Effector CD8-positive, alpha-beta T cell (primary cell): Measurements from ENCODE around the gene CCDC88C.

Source experiments
- DNase-seq: peaks from one replicate; lab custom pipeline; 2025; lab: John Stamatoyannopoulos, UW

Gene CCDC88C

DNA sequence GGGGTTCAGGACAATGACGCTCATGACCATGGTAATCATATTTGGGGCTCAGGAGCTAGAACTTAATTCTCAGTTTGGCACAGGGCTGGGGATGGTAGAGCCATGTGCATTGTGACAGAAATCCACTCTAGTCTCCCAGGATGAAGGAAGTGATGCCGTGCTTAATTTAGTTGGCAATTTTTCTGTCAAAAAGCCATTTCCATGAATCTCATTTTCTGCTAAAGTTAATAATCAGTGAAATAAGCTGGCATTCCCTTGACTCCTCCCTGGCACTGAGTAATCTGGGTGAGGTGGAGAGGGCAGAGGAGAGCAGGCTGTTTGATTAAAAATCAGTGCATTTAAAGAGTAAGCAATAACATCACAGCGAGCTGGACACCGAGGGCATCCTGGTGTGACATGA lies 128.2 kb downstream of the CCDC88C start:
- no peak for DNase-seq

DNA sequence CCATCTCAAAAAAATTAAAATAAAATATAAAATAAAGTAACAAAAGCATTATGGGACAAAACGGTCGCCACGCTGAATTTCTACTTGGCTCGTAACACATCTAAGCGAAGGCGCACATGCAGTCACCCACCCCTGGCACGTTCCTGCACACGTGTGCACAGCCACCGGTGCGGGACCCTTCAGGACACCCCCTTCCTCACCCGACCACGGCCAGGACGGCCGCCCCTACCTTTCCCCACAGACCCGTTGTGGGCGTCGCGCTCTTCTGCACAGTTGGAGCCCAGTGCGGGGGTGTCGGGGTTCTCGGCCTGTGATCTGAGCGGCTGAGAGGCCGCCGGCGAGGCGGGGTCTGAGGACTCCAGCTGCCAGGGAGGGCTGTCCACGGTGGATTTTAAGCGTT lies 128.7 kb downstream of the CCDC88C start:
- no peak for DNase-seq

GRCh38 chr14:91286530-91286937 lies 131.1 kb downstream of the CCDC88C start:
- DNase-seq, result peak; percentile 74

- no peak for DNase-seq
Measured at GRCh38 chr14:91284791-91285548, 132.7 kb downstream of the CCDC88C start.

DNA sequence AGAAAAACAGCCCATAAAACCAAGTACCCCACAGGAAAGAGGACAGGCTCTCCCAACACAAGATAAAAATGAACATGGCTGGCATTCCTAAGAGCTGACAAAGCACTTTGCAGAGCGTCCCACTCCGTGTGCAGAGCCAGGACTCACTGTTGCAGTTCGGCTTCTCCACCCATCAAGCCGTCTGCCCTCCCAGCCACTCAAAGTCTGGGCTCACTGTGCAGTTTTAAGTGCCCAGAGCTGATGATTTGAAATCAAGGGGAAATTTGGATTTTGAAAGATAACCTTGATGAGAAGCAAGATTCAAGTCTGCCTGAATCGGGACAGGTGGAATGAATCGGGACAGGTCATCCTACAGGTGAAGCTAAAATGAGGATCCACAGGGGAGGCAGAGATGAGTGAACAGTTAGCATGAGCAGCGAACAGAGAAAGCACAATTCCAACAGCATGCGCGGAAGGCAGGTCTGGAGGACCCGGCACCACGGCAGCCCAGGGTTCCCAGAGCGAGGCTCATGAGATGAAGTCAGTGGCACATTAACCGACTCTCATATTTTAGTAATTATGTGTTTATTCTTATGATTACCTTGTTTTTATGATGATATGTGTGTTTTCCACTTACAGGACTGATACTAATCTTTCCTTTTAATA lies 133.4 kb downstream of the CCDC88C start:
- DNase-seq, result no peak

DNA sequence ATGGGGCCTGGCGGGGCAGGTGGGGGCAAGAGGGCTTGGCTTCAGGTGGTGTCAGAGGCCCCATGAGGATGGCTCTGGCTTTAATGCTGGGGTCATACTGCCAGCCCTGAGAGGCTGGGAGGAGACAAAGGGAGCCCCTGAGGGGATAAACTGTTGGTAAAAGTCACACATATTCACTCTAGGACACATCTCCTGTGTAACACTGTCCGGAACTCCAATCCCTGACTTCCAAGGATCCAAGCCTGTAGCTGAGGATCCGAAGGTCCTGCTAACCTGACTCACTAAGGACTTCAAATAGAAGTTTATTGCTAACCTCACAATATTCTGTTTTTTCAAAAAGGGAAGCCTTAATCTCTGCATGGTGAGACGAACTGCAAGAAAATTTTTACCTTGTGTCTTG lies 134.0 kb downstream of the CCDC88C start:
- DNase-seq, result no peak

DNA sequence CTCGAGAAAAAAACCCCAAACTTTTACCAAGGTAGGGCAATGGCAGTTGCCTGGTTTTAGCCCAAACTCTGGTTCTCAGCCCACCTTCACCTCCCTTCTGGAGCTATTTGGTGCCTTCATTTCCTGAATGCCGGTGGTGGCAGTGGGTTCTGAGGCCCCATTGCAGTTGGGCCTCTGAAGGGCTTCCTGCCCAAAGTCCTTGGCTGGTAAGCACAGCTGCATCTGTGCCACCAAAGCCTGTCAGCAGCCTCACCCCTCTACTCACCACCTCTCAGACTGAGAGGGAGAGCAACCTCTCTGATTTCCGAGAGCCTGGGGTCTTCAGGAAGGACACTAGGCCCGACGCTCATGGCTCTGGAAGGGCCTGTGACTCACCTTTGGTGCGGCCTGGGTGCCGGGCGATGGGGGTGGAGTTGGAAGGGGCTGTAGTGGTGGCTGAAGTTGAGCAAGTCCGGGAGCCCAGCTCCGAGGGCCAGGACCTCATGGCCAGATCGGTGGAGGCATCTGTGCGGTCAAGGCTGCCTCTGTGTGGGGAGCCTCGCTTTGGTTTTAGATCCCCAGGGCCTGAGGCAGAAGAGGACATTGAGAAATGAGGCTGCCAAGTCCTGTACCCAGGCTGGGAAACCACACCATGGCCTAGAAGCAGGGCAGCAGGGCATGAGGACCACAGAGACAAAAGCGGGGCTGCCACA lies 134.5 kb downstream of the CCDC88C start:
- no peak for DNase-seq

DNA sequence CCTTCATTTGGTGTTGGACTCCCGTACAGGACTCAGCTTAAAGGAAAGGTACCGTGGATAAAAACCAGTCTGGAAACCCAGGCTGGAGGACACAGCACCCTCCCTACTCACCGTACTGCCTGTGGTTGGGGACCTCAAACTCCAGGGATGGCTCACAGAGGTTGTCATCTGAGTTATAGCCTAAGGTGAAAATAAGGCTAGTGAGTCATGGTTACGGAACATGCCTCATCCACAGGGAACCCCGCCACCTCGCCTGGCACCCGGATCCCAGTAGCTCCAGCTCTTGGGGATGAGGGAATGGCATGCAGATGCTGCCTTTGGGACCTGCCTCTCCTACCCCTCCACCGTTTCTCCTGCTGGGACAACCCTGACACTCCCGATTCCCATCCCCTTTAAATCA lies 136.3 kb downstream of the CCDC88C start:
- DNase-seq, result no peak

DNA sequence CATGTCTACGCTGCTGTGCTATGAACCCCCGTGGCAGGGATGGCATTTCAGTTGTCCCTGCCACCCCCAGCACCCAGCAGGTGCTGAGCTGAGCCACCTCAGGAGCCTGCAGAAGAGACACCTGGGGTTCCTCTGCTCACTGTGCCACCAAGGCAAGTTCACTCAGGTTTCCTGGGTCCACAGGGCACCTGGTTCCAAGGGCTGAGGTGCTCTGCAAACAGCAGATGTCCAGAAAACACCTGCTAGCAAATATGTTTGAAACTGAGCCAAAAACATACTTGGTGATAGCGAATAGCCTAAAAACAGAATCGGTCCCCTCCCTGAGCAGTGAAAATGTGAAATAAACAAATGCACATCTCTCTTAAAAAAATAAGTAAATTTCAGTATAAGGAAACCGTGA lies 137.5 kb downstream of the CCDC88C start:
- DNase-seq, result no peak

GRCh38 chr14:91279354-91279753 lies 138.3 kb downstream of the CCDC88C start:
- DNase-seq, result no peak

- no peak for DNase-seq
Measured at GRCh38 chr14:91278383-91278715, 139.3 kb downstream of the CCDC88C start.

GRCh38 chr14:91277546-91278382 lies 139.9 kb downstream of the CCDC88C start:
- no peak for DNase-seq

- DNase-seq, result no peak
Measured at GRCh38 chr14:91274796-91275195, 142.8 kb downstream of the CCDC88C start.

GRCh38 chr14:91273885-91274273 lies 143.7 kb downstream of the CCDC88C start:
- no peak for DNase-seq

DNA sequence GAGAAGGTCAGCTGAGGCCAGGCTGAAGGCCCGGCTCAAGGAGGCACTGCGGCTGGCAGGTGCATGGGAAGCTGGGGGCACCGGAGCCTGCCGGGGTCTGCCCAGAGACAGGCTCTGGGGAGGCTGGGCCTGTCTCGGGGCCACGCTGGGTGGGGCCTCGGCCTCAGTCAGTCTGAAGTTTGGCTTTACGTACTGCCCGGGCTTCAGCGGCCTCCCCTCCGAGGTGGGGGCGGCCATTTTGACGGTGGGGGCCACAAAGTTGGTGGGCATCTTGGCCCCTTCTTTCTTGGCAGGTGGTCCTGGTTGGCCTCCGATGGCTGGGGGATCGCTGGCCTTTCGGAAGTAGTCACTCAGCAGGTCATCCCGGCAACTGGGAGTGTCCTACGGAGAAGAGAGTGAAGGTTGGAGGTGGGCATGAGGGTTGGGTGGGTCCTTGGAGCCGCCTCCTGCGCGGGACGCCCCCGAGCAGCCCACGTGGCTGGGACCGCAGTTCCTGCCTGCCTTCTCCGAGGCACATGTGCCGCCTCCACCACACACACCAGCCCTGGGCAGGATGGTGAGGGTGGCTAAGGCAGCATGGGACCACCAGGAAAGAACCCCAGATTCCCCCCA lies 144.2 kb downstream of the CCDC88C start:
- DNase-seq, result no peak

- DNase-seq, result no peak
Measured at GRCh38 chr14:91272341-91273272, 145.0 kb downstream of the CCDC88C start.

DNA sequence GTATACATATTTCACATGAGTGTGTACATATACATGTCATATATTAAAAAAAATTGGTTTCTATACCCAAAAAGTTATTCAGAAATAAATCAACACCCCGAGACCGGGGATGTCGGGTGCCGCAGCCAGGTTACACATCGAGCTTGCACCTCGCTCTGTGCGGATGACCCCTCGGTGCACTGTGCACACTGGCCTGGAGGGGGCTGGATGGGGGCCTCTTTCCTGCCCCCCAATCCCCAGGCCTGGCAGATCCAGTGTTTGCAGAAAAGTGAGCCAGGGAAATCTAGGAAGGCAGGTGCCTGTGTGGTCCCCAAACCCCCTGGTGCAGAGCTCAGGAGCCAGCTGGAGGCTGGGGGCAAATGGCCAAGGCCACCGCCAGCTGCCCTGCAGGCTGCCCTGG lies 146.0 kb downstream of the CCDC88C start:
- DNase-seq, result no peak

- no peak for DNase-seq
Measured at GRCh38 chr14:91270619-91271018, 147.0 kb downstream of the CCDC88C start.

- no peak for DNase-seq
Measured at GRCh38 chr14:91270188-91270587, 147.4 kb downstream of the CCDC88C start.

GRCh38 chr14:91269076-91269991 lies 148.3 kb downstream of the CCDC88C start:
- DNase-seq, result no peak
